Measurements from ENCODE around the gene SIK3. TPM values are rescaled to one million over a fixed set of nuclear protein-coding genes. Genes with fewer than 3 reads are reported as not detected.
"Not testable (repeated sequence)": the region's sequence is repeated elsewhere in the genome, so short reads cannot be mapped to it uniquely, and the experiment has no call there.

Gene SIK3
- polyA plus RNA-seq, 1 experiment: 9.0 TPM

DNA sequence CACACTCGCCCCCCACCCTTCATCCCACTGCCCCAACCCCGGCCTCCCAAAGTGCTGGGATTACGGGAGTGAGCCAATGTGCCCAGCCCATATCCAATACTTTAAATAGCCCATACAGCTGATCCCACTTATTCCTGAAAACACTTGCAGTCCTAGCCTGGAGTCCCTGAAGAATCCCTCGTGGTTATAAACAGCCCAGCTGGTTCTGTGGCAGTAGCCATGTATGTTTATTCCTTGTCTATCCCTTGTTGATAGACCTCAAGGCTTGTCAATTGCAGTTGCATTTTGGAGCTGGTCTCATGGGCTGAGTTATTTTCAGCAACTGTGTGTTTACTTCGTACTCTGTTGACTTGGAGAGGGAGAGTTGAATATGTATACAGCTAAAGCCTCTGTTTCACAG lies 24.3 kb upstream of the SIK3 start:
- Histone ChIP-seq H3K9me3 (ENCODE audit: control insufficient read depth, insufficient read depth, low read length) (no peaks in the 10 kb centered on the region), H3K4me3 (ENCODE audit: low read depth, low read length) (no peak overlapping the region), H3K27ac (ENCODE audit: low read depth, low read length) (no peak overlapping the region), H3K27me3 (ENCODE audit: control insufficient read depth, insufficient read depth, low read length) (peaks cover 9% of the 10 kb centered on the region)
- DNase-seq (ENCODE audit: low read depth, low spot score): no peak
- ChIA-PET CTCF (interaction anchor here (0.6 to 0.7 kb wide), 2 partner anchors 16 kb away, joined by 3 to 4 read pairs; no protein-coding TSS in a partner anchor), POLR2A (no interaction called here)
- TF ChIP-seq, protein P1, sequence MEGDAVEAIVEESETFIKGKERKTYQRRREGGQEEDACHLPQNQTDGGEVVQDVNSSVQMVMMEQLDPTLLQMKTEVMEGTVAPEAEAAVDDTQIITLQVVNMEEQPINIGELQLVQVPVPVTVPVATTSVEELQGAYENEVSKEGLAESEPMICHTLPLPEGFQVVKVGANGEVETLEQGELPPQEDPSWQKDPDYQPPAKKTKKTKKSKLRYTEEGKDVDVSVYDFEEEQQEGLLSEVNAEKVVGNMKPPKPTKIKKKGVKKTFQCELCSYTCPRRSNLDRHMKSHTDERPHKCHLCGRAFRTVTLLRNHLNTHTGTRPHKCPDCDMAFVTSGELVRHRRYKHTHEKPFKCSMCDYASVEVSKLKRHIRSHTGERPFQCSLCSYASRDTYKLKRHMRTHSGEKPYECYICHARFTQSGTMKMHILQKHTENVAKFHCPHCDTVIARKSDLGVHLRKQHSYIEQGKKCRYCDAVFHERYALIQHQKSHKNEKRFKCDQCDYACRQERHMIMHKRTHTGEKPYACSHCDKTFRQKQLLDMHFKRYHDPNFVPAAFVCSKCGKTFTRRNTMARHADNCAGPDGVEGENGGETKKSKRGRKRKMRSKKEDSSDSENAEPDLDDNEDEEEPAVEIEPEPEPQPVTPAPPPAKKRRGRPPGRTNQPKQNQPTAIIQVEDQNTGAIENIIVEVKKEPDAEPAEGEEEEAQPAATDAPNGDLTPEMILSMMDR (IDR thresholded peaks at IDR 0.05; ENCODE audit: low read depth, low read length): no peak

- TF ChIP-seq, protein P1 (IDR thresholded peaks at IDR 0.05; ENCODE audit: low read depth, low read length): no peak
- no peak for DNase-seq (ENCODE audit: low read depth, low spot score)
- Histone ChIP-seq H3K27ac (ENCODE audit: low read depth, low read length) (no peak overlapping the region), H3K9me3 (ENCODE audit: control insufficient read depth, insufficient read depth, low read length) (no peaks in the 10 kb centered on the region), H3K4me3 (ENCODE audit: low read depth, low read length) (no peak overlapping the region), H3K27me3 (ENCODE audit: control insufficient read depth, insufficient read depth, low read length) (peaks cover 6% of the 10 kb centered on the region)
- ChIA-PET POLR2A (no interaction called here), CTCF (interaction anchor here (0.7 kb wide), 1 partner anchor 17 kb away, joined by 4 read pairs; no protein-coding TSS in a partner anchor)
Measured at GRCh38 chr11:117121176-117121575, 22.9 kb upstream of the SIK3 start.

- H3K27ac ChIP-seq (ENCODE audit: low read depth, low read length): no peak overlapping the region
- H3K9me3 ChIP-seq (ENCODE audit: control insufficient read depth, insufficient read depth, low read length): no peaks in the 10 kb centered on the region
- H3K27me3 ChIP-seq (ENCODE audit: control insufficient read depth, insufficient read depth, low read length): no peaks in the 10 kb centered on the region
- no peak for DNase-seq (ENCODE audit: low read depth, low spot score)
- TF ChIP-seq, protein P1 (IDR thresholded peaks at IDR 0.05; ENCODE audit: low read depth, low read length): no peak
- ChIA-PET CTCF (interaction anchor here (1.1 to 1.5 kb wide), 2 partner anchors 11 to 109 kb away, joined by 3 to 6 read pairs; no protein-coding TSS in a partner anchor), POLR2A (interaction anchor here (0.5 kb wide), 1 partner anchor 133 kb away, joined by 3 read pairs; no protein-coding TSS in a partner anchor)
- H3K4me3 ChIP-seq (ENCODE audit: low read depth, low read length): no peak overlapping the region
Measured at GRCh38 chr11:117117681-117118080, 19.5 kb upstream of the SIK3 start.

DNA sequence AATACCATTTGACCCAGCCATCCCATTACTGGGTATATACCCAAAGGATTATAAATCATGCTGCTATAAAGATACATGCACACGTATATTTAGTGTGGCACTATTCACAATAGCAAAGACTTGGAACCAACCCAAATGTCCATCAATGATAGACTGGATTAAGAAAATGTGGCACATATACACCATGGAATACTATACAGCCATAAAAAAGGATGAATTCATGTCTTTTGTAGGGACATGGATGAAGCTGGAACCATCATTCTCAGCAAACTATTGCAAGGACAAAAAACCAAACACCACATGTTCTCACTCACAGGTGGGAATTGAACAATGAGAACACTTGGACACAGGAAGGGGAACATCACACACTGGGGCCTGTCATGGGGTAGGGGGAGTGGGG lies 14.7 kb upstream of the SIK3 start:
- DNase-seq (ENCODE audit: low read depth, low spot score); CTCF ChIA-PET: not testable (repeated sequence)

GRCh38 chr11:117112497-117112896 lies 14.3 kb upstream of the SIK3 start:
- H3K4me3 ChIP-seq (ENCODE audit: low read depth, low read length); H3K27ac ChIP-seq (ENCODE audit: low read depth, low read length); POLR2A ChIA-PET; CTCF ChIA-PET; H3K27me3 ChIP-seq (ENCODE audit: control insufficient read depth, insufficient read depth, low read length); H3K9me3 ChIP-seq (ENCODE audit: control insufficient read depth, insufficient read depth, low read length); DNase-seq (ENCODE audit: low read depth, low spot score): not testable (repeated sequence)

More for the DNA sequence above, 14.7 kb upstream of the SIK3 start:
- H3K27me3 ChIP-seq (ENCODE audit: control insufficient read depth, insufficient read depth, low read length); H3K9me3 ChIP-seq (ENCODE audit: control insufficient read depth, insufficient read depth, low read length); POLR2A ChIA-PET; H3K27ac ChIP-seq (ENCODE audit: low read depth, low read length); H3K4me3 ChIP-seq (ENCODE audit: low read depth, low read length): not testable (repeated sequence)

DNA sequence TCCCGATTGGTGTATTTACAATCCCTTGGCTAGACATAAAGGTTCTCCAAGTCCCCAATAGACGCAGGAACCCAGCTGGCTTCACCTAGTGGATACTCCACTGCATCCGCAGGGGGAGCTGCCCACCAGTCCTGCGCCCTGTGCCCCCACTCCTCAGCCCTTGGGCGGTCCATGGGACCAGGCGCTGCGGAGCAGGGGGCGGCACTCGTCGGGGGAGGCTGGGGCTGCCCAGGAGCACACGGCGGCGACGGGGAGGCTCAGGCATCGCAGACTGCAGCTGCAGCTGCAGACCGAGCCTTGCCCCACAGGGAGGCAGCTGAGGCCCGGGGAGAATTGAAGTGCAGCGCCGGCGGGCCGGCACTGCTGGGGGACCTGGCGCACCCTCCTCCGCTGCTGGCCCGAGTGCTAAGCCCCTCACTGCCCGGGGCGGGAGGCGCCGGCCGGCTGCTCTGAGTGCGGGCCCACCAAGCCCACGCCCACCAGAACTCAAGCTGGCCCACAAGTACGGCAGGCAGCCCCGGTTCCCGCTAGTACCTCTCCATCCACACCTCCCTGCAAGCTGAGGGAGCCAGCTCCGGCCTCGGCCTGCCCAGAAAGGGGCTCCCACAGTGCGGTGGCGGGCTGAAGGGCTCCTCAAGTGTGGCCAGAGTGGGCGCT lies 12.2 kb upstream of the SIK3 start:
- POLR2A ChIA-PET: no interaction called here

More for the DNA sequence above, 12.2 kb upstream of the SIK3 start:
- no peak for DNase-seq (ENCODE audit: low read depth, low spot score)
- Histone ChIP-seq H3K27me3 (ENCODE audit: control insufficient read depth, insufficient read depth, low read length) (no peaks in the 10 kb centered on the region), H3K9me3 (ENCODE audit: control insufficient read depth, insufficient read depth, low read length) (peaks cover 6% of the 10 kb centered on the region; the same call in 1 of the 2 replicates), H3K4me3 (ENCODE audit: low read depth, low read length) (no peak overlapping the region), H3K27ac (ENCODE audit: low read depth, low read length) (no peak overlapping the region)
- TF ChIP-seq, protein P1 (IDR thresholded peaks at IDR 0.05; ENCODE audit: low read depth, low read length): no peak
- CTCF ChIA-PET: interaction anchor here (0.7 to 8.3 kb wide), 3 partner anchors 72 to 319 kb away, joined by 3 to 209 read pairs (median 3); partner anchors contain the start of genes APOA5 and ZPR1
